Putamen (tissue), 1 donor: ENCODE results near the gene CYP3A5.
"Not testable (repeated sequence)": the region's sequence is repeated elsewhere in the genome, so short reads cannot be mapped to it uniquely, and the experiment has no call there.

Source experiments
- DNase-seq: peaks from one replicate; pipeline ENCODE4 v3.0.0-alpha.2; 2016; ENCODE audit warnings: low spot score

The CYP3A5 gene

GRCh38 chr7:99679400-99680191 is at the start of gene CYP3A5:
CYP3A5 (minus strand) TSS chr7:99679996; CDS start chr7:99679896, 100 bp downstream.
- no peak for DNase-seq

GRCh38 chr7:99728615-99729014 is 48.8 kb upstream of the CYP3A5 start:
- DNase-seq: no peak

- DNase-seq: not testable (repeated sequence)
Observed at GRCh38 chr7:99723201-99723600, 43.4 kb upstream of the CYP3A5 start.

- DNase-seq: no peak
Observed at GRCh38 chr7:99720800-99721595, 41.2 kb upstream of the CYP3A5 start.

GRCh38 chr7:99719996-99720769 is 40.4 kb upstream of the CYP3A5 start:
- no peak for DNase-seq

GRCh38 chr7:99713995-99714570 is 34.3 kb upstream of the CYP3A5 start:
- no peak for DNase-seq

- DNase-seq: no peak
Observed at GRCh38 chr7:99709838-99710578, 30.2 kb upstream of the CYP3A5 start.

- DNase-seq: no peak
Observed at GRCh38 chr7:99709260-99709659, 29.5 kb upstream of the CYP3A5 start.

- DNase-seq: no peak
Observed at GRCh38 chr7:99707096-99707495, 27.3 kb upstream of the CYP3A5 start.

GRCh38 chr7:99699946-99700345 is 20.1 kb upstream of the CYP3A5 start:
- DNase-seq: no peak

GRCh38 chr7:99698867-99699730 is 19.3 kb upstream of the CYP3A5 start:
- DNase-seq: not testable (repeated sequence)

- no peak for DNase-seq
Observed at GRCh38 chr7:99694912-99695304, 15.1 kb upstream of the CYP3A5 start.

GRCh38 chr7:99694201-99694911 is 14.6 kb upstream of the CYP3A5 start:
- no peak for DNase-seq

GRCh38 chr7:99693427-99694200 is 13.8 kb upstream of the CYP3A5 start:
- DNase-seq: no peak

- no peak for DNase-seq
Observed at GRCh38 chr7:99693100-99693426, 13.3 kb upstream of the CYP3A5 start.

GRCh38 chr7:99692563-99692962 is 12.8 kb upstream of the CYP3A5 start:
- not testable (repeated sequence) for DNase-seq

- DNase-seq: not testable (repeated sequence)
Observed at GRCh38 chr7:99691658-99692057, 11.9 kb upstream of the CYP3A5 start.

- not testable (repeated sequence) for DNase-seq
Observed at GRCh38 chr7:99690918-99691317, 11.1 kb upstream of the CYP3A5 start.
